Erythroblast (primary cell): ENCODE data around the gene ZFYVE1.
"Not testable (repeated sequence)": the region's sequence is repeated elsewhere in the genome, so short reads cannot be mapped to it uniquely, and the experiment has no call there.

Experiments used
- DNase-seq, 2 experiments: peaks; one replicate each; lab custom pipeline; 2025; lab: John Stamatoyannopoulos, UW
- GATA1 ChIP-seq: IDR thresholded peaks from 2 replicates; pipeline ENCODE4 v1.6.1; 2011; ENCODE audit warnings: low read depth, mild to moderate bottlenecking, control low read depth, low read length, moderate library complexity
- POLR2A ChIP-seq: IDR thresholded peaks from 2 replicates; pipeline ENCODE4 v1.6.1; 2011; ENCODE audit warnings: mild to moderate bottlenecking, low read length

ZFYVE1 gene

GRCh38 chr14:72958548-72958947, 68.4 kb downstream of the ZFYVE1 start:
- TF ChIP-seq GATA1 (no peak), POLR2A (no peak)

DNA sequence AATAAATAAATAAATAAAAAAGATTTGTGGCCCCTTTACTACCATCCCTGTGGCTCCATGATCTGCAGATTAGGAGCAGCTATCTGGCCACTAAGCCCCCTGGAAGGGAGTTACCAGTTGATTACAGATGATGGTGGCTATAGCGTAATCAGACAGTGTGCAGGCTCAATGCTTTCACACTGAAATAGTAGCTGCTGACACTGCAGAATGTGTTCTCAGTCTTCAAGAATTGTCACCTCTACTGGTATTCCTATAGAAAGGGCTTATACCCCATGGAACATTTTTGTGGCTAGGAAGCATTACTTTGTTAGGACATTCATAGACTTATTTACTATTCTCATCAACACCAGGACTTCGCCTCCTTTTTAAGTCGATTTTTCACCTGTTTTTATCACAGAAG, 69.7 kb downstream of the ZFYVE1 start:
- TF ChIP-seq GATA1 (no peak), POLR2A (no peak)
- DNase-seq, result peak; percentile 69 to 90

More at GRCh38 chr14:72958548-72958947, 68.4 kb downstream of the ZFYVE1 start:
- no peak for DNase-seq

DNA sequence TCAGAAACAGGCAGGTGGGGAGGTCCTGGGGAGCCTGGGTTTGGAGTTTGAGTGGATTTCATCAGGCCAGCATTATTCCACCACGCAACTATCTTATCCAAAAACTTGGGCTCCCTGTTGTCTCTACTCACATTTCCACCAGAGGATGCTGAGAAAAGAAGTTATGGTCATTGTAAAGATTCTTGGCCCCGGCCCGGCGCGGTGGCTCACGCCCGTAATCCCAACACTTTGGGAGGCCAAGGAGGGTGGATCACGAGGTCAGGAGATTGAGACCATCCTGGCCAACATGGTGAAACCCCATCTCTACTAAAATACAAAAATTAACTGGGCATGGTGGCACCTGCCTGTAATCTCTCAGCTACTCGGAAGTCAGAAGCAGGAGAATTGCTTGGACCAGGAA, 70.2 kb downstream of the ZFYVE1 start:
- not testable (repeated sequence) for DNase-seq

DNA sequence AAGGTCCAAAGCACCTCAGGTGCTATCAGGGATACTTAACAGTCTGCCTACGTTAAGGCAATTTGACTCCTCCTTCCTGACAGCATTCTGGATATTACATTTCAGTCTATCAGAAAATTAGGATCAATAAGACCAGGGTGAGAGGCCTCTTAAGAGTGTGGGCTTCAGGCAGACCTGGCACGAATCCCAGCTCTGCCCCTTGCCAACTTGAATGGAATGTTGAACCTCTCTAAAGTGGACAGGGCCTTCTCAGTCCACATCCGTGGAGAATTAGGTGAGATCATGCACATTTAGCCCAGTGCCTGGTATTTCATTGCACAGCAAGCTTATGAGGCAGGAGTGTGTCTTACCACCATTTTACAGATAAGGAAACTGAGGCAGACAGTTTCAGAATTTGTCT, 74.7 kb downstream of the ZFYVE1 start:
- no peak for DNase-seq
- TF ChIP-seq GATA1 (no peak), POLR2A (no peak)

DNA sequence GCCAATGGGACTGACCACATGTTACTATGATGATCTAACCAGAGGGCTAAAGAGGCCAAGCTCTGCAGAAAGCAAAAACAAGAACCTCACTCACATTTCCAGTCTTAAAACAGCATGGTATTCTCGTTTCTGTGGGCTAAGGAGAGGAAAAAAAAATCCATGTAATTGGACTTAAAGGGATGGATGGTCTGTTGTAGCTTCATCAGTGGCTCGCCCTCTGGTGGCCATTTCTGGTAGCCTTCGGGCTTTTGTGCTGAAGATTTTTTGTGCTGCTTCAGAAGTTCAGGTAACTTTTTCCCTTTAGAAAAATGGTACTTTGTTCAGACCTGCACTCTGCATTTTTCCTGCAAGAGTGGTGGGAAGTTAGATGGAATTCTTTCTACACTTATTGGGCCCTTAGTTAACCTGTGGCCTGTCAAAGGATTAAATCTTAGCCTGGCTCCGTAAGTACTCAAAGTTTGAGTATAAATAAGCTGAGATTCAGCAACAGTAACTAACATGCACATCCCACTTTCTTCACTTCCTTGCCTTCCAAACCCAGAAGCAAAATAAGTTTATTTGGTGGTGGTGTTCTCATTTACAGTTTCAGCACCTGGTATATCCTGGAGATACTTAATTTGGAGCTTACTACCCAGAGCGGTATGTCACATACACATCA, 78.3 kb downstream of the ZFYVE1 start:
- TF ChIP-seq POLR2A (no peak), GATA1 (no peak)
- peak; percentile 66 to 82 for DNase-seq

DNA sequence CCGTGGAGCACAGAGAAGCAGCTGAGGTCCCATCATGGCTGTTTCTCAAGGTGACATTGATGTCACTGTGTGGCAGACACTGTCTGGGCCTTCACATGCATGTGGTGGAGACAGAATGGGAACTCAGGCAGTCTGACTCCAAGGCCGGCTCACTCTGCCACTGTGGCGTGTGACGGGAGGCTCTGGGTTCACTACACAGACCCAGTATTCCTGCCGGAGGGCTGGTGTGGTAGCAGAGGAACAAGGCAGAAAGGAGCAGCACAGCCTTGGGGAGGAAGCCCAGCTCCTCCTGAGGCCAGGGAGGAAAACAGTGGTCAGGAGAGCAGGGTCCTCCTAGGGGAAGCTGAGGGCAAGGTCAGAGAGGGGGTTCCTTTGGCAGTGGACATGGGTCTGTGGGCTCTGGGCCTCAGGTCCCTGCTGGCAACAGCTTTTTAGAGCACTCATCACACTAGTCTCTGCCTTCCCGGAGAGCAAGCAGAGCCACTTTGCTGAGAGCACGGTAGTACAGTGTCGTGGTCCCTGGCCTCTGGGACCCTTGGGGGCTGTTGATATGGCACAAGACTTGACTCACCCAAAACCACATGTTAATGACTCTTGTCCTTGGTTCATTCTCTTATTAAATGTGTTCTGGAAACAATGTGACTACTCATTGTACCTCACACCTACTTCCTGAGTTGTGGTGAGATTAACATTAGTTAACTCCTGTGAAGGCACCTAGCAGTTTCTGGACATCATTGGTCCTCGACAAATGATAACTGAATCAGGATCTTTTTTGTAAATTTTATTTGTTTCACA, 79.3 kb downstream of the ZFYVE1 start:
- DNase-seq, result no peak
- no peak for TF ChIP-seq GATA1
- no peak for TF ChIP-seq POLR2A

DNA sequence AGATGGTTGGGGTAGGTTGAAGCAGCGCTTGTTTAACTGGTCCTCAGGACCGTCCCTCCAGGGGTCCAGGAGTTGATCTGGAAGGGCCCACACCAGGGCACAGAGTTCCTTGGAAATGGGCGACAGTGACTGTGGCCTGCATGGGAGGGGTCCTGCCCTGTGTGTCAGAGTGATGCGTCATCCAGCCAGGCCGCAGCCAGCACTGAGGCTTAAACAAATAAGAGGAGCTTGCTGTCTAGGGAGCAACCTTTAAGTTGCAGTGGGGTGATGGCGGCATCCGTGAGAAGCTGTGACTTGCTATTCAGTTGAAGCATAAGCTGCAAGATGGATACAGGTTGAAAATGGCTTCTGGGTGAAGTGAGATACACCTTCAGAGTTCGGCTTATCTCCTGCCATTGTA, 80.4 kb downstream of the ZFYVE1 start:
- no peak for TF ChIP-seq POLR2A
- peak in 1 of 2 experiments; percentile 12 for DNase-seq

GRCh38 chr14:72945356-72946027, 81.4 kb downstream of the ZFYVE1 start:
- no peak for TF ChIP-seq GATA1
- no peak for TF ChIP-seq POLR2A
- DNase-seq, result no peak

- DNase-seq, result no peak
- TF ChIP-seq GATA1, result no peak
- no peak for TF ChIP-seq POLR2A
These were observed 83.0 kb downstream of the ZFYVE1 start for GRCh38 chr14:72943876-72944430.

DNA sequence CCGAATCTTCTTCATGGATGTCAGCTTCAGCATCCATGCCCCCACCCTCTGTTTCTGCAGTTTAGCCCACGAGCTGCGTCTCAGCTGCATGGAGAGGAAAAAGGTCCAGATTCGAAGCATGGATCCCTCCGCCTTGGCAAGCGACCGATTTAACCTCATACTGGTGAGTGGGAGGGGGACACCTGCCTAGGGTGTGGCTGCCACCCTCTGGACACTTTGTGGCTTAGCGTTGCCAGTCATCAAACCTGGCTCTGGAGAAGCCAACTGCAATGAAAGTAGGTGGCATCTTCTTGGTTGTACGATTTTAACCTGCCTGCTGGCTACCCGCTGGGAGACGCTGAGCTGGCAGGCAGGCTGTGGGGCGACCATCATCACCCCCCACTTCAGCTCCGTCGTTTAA, 84.0 kb downstream of the ZFYVE1 start:
- DNase-seq, result no peak
- TF ChIP-seq POLR2A (no peak), GATA1 (no peak)

DNA sequence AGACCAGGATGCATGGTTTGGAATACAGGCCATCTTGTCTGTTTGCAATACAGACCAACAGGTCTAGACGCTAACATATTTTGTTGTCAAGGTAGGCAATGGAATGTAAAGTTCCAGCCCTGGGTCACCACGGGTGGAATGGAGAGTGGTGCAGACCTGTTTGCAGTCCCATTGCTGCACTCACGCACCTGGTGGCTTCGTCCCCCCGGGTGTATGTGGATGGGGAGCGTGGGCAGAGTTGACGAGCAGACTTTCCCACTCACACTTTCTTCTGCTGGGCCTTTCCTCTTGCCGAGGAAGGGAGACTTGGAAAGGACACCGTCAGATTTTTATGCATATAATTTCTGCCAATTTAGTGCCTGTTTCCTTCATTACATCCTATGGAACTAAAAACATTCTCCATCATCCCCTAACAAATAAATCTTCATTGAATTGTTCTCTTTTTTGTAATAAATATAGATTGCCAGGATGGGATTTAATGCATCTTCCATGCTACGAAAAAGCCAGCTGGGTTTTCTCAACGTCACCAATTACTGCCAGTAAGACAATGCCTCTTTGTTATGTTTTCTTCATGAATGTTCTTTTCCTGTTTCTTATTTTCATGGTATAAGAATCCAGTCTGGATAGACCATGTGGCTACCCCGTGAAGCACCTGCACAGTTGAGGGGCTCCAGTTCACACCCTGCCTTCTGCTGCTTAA, 85.5 kb downstream of the ZFYVE1 start:
- DNase-seq, result no peak
- no peak for TF ChIP-seq POLR2A
- TF ChIP-seq GATA1, result no peak

DNA sequence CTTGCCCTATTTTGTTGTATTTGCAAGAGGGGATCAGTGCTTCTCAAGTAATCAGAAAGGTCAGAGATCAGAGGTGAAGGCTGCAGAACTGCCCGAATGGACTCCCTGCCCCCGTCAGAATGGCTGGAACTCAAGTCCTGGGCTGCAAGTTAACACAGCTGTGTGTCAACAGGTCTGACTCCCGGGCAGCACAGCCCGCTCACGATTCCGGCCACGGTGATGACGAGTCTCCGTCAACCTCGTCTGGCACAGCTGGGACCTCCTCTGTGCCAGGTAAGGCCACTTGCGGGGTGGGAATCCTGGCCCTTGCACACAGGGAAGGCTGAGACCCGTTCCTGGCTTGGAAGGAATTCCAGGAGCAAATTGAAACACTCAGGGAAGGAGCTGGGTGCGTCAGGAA, 87.3 kb downstream of the ZFYVE1 start:
- TF ChIP-seq POLR2A (no peak), GATA1 (no peak)
- no peak for DNase-seq

DNA sequence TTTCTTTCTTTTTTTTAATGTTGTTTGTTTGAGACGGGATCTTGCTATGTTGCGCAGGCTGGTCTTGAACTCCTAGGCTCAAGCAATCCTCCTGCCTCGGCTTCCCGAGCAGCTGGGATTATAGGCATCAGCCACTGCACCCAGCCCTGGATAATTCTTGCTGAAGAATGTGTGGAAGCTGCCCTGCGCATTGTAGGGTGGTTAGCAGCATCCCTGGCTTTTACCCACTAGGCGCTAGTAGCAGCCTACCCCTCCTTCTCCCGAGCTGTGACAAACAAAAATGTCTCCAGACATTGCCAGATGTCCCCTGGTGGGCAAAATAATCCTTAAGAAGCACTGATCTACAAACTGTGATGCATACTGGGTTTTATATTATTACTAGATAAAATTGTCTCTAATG, 94.0 kb downstream of the ZFYVE1 start:
- TF ChIP-seq GATA1, result no peak
- no peak for TF ChIP-seq POLR2A
- no peak for DNase-seq
